T-helper 2 cell treated with Interferon-gamma antibody and Interleukin-4, amounts not matched to agents 100 ng/mL and 5 ng/mL, for 36 hours (primary cell): Measurements from ENCODE around the gene TOPAZ1. TPM values are rescaled to one million over a fixed set of nuclear protein-coding genes. Genes with fewer than 3 reads are reported as not detected.
"Not testable (repeated sequence)": the region's sequence is repeated elsewhere in the genome, so short reads cannot be mapped to it uniquely, and the experiment has no call there.

Experiments
- intact Hi-C: fragments of 100-400 bp; cut with micrococcal nuclease; formaldehyde crosslinking; loops from one replicate; pipeline ENCODE4 v1.15.1; 2023
- total RNA-seq: library from RNA; stranded (reverse); gene quantifications from 2 replicates; pipeline ENCODE4 v1.2.3, GENCODE V29; 2022

The TOPAZ1 gene
- total RNA-seq, 1 donor from 2014 or later, result not detected

GRCh38 chr3:44329946-44330345 lies 88.3 kb downstream of the TOPAZ1 start:
- intact Hi-C loops, result no loop called here

DNA sequence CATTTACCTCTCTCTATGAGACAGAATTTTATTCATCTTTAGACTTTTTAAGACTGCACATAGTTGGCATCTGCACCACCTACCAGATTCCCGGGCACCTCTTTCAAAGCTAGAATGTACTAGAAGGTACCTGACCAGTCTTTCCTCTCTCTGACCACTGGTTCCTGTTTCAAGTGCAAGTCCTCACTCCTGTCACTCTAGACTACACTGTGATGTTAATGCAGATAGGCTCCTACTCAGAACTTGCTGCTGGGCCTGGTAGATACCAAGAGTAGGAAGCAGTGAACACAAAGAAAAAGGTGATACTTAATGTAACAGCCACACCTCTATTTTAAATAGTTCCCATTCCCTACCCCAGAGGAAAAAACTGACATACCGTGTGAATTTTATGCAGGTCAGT lies 88.8 kb downstream of the TOPAZ1 start:
- intact Hi-C loops, result no loop called here

- intact Hi-C loops, result no loop called here
Measured at GRCh38 chr3:44334326-44334725, 92.6 kb downstream of the TOPAZ1 start.

- intact Hi-C loops, result loop anchor here (5.0 kb wide), 2 partner anchors 525 to 640 kb away; partner anchors contain the start of genes EXOSC7, TMEM42 and ZDHHC3
Measured at GRCh38 chr3:44337248-44337785, 95.6 kb downstream of the TOPAZ1 start.

DNA sequence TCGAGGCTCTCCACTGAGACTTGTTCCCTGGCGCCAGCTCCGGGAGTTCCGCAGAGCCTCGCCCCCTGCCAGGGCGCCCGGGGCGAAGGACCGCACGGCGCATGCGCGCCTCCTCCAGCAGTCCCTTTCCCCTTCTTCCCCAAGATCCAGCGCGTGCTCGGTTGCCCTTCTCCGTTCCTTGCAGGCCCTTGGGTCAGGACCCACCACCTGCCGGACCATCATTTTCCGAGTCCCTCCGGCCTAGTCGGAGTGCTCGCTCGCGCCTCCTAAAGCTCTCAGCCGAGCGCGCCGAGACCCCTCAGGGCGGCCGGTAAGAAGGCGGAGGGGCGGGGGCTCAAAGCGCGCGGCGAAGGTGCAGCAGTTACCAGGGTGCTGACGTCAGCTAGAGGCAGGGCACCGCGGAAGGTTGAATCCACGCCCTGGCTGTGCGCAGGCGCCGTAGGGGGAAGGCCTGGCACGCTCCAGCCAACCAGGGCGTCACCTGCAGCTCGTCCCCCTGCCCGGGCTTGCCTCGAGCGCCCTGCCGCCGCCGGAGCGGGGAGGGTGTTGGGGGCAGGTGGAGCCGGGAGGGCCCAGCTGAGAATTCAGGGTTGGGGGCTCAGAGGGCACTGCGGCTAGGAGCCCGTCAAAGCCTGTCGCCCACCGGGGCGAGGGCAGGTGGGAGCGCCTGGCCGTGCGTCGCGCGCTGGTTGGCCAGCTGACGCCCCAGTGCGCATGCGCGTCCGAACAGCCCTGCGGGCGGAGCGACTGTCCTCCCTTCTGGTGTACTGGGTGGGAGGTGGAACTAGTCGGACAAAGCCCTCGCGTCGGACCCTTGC lies 96.5 kb downstream of the TOPAZ1 start, which contains the start of gene TCAIM:
Gene TCAIM, plus strand, starts transcription at position 757 of the 818 bp plus-strand sequence. CDS start 16,017 bp downstream, outside the sequence.
- intact Hi-C loops, result loop anchor here (1.0 to 5.0 kb wide), 7 partner anchors 101 to 639 kb away; partner anchors contain the start of genes EXOSC7, KIAA1143, KIF15 and TMEM42

DNA sequence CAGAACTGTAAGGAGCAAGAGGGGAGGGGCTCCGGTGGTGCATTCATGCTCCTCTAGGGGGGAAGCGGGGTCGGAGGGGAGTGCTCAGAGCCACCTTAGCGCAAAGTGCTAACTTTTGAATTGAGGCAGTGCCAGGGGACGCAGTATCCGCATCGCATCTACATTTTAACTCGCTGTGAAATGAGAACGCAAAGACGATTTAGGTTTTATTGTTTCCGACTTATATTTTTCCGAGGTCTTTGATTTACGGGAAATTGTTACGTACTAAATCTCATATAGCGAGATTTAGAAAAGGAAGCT lies 97.1 kb downstream of the TOPAZ1 start:
- intact Hi-C loops, result loop anchor here (1.0 to 5.0 kb wide), 7 partner anchors 101 to 639 kb away; partner anchors contain the start of genes EXOSC7, KIAA1143, KIF15 and TMEM42

- intact Hi-C loops, result loop anchor here (2.0 to 5.0 kb wide), 4 partner anchors 285 to 638 kb away; partner anchors contain the start of genes EXOSC7, KIAA1143, KIF15 and TMEM42
Measured at GRCh38 chr3:44339181-44340057, 97.7 kb downstream of the TOPAZ1 start.

GRCh38 chr3:44340058-44340395 lies 98.3 kb downstream of the TOPAZ1 start:
- intact Hi-C loops, result no loop called here

DNA sequence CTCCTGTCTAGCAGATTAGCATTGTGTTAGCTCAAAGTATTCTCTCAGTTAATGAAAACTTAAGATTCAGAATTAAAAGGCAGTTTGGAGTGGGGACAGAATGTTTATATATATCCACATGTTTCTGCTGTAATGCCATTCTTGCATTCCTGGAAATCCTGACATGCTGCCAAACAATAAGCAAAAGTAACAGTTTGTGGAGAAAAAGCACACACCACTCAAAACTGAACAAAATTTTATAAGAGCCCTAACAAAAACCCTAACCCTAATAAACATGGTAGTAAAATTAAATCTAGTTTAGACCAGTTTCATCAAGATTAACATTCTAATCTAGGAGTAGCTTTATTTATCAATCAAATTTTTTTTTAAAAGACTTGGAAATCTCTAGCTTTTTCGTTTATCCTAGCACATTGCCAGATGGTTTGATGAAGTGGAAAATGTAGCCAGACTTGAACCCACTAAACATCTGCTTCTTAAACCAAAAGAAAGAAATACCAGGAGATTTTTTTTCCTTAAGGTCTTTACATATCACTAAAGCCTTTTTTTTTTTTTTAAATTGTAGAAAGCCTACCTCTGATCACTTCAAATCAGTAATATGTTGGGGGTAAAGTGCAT lies 100.6 kb downstream of the TOPAZ1 start:
- intact Hi-C loops, result no loop called here

DNA sequence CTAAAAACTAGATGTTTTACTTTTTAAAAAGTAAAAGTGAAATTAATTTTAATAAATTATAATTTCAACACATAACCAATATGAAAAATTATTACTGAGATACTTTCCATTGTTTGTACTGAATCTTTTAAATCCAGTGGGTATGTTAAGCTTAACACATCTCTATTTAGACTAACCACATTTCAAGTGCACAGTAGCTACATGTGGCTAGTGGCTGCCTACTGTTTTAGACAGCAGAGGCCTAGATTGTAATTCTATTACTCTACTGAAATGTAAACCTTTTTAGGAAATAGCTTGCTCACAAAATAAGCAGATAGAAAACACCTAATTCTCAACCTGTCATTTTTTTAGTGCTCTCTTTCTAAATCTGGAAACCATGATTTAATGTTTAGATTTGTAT lies 101.7 kb downstream of the TOPAZ1 start:
- intact Hi-C loops, result no loop called here

DNA sequence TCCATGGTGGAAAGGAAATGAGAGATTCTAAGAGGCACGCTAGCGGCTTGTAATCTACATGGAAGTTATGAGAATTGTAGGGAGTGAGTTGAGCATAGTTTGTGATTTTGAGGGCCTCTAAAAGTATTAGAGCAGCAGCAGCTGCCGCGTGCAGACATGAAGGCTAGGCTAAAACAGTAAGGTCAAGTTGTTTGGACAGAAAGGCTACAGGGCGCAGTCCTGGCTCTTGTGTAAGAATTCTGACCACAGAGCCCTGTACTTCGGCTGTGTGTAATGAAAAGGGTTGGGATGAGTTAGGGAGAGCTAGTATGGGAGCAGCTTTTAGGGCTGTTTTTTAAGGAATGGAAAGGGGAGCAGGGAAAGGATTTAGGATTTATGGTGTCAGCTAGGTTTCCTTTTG lies 104.9 kb downstream of the TOPAZ1 start:
- intact Hi-C loops, result not testable (repeated sequence)

GRCh38 chr3:44348993-44349392 lies 107.3 kb downstream of the TOPAZ1 start:
- intact Hi-C loops, result no loop called here

DNA sequence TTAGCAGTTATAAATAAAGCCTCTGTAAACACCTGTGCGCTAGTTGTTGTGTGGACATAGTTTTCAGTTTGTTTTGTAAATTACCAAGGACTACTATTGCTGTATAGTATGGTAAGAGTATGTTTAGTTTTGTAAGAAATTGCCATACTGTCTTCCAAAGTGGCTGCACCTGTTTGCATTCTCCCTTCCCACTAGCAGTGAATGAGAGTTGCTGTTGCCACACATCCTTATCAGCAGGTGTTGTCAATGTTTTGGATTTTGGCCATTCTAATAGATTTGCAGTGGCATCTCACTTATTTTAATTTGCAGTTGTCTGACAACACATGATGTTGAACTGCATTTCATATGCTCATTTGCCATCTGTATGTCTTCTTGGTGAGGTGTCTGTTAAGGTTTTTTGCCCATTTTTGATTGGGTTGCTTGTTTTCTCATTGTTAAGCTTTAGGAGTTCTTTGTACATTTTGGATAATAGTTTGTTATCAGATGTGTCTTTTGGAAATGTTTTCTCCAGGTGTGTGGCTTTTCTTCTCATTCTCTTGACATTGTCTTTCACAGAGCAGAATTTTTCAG lies 111.8 kb downstream of the TOPAZ1 start:
- intact Hi-C loops, result no loop called here

GRCh38 chr3:44355362-44356033 lies 113.8 kb downstream of the TOPAZ1 start:
- intact Hi-C loops, result no loop called here

DNA sequence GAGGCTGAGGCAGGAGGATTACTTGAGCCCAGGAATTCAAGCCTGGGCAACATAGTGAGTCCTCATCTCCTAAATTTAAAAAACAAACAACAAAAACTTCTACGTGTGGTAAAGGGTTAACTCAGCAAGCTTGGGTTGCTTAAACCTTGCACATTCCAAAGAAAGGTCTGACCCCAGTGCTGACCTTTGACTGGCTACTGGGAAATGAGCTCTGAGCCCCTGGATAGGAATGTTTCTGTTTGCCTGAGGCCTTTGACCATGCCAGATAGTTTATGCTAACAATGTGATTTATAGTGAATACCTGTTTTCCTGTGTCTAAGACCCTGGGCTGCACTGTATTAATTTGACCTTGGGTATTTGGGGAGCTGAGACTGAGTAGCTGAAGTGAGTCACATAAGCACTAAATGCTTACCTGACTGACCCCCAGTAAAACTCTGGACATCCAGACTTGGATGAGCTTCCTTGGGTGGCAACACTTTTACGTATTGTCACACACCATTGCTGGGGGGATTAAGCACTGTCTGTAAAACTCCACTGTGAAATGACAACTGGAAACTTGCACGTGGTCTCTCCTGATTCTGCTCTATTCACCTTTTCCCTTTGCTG lies 117.6 kb downstream of the TOPAZ1 start:
- intact Hi-C loops, result no loop called here

DNA sequence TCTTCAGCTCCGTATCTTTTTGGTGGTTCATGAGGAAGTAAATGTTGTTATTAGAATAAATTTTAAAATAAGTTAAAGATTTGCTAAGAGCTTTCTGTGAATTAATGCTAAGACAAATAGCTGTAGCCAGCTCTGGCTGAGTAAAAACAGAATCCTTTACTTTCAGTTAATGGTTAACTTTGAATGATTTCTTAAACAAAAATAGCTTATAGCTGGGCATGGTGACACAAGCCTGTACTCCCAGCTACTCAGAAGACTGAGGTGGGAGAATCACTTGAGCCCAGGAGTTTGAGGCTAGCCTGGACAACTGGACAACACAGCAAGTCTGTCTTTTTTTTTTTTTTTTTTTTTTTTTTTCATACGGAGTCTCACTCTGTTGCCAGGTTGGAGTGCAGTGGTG lies 121.9 kb downstream of the TOPAZ1 start:
- intact Hi-C loops, result no loop called here

GRCh38 chr3:44365952-44366351 lies 124.3 kb downstream of the TOPAZ1 start:
- intact Hi-C loops, result no loop called here

DNA sequence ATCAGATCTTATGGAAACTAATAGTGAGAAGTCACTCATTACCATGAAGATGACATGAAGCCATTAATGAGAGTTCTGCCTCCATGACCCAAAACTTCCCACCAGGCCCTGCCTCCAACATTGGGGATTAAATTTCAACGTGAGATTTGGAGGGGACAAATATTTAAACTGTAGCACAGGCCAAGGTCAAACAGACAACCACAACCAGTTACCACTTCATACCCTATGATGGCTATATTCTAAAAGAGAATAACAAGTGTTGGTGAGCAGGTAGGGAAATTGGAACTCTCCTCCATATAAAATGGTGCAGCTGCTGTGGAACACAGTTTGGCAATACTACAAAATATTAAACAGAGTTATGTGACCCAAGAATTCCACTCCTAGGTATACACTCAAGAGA lies 133.8 kb downstream of the TOPAZ1 start:
- intact Hi-C loops, result no loop called here
